B cell (primary cell): ENCODE measurements around the gene CPNE2. TPM values are rescaled to one million over a fixed set of nuclear protein-coding genes. Genes with fewer than 3 reads are reported as not detected.
A peak's percentile ranks its signal among the peaks of the same experiment; 100 is the strongest.

Source experiments
- ATAC-seq: fragments of 200-7000 bp; cut with Tn5 transposase; one replicate; pipeline ENCODE4 v1.10.0; 2021; ENCODE audit warnings: low read depth, mild to moderate bottlenecking, moderate number of reproducible peaks, moderate library complexity
- CTCF ChIA-PET: fragments of 350-600 bp; sonication (Branson Sonifier 250); formaldehyde crosslinking; loops from one replicate; lab custom pipeline; 2021; ENCODE audit warnings: antibody characterized with exemption, inconsistent platforms; lab: Charles Lee
- POLR2A ChIA-PET: fragments of 350-600 bp; sonication (Branson Sonifier 250); formaldehyde crosslinking; loops from one replicate; lab custom pipeline; 2021; ENCODE audit warnings: antibody characterized with exemption; lab: Charles Lee
- DNase-seq: peaks from one replicate; pipeline ENCODE4 v3.0.0; 2013
- H2AFZ ChIP-seq: 2 replicates; pipeline ENCODE4 v1.6.1; 2012; ENCODE audit warnings: mild to moderate bottlenecking, low read depth, low read length; ENCODE audit not compliant: insufficient read depth, poor library complexity, severe bottlenecking
- H3K27ac ChIP-seq, 2 donors: 1 replicate in 1 of 2; 2 replicates in 1 of 2; pipeline ENCODE4 v1.5.1; 2012 to 2013; ENCODE audit warnings: low read length in 2 of 2, mild to moderate bottlenecking in 2 of 2, moderate library complexity in 1 of 2
- H3K27me3 ChIP-seq, 4 experiments: fragments of 200-600 bp in 1 of 4; sonication (generic) in 1 of 4; replicated peaks in 1 of 4; 1 replicate in 2 of 4; 2 replicates in 2 of 4; pipeline versions ENCODE4 v1.6.1 to v1.7.0; 2013 to 2016; ENCODE audit warnings: low read length in 3 of 4, mild to moderate bottlenecking in 2 of 4, mixed read lengths in 1 of 4, moderate library complexity in 1 of 4; ENCODE audit not compliant: insufficient read depth in 4 of 4, control insufficient read depth in 3 of 4; ENCODE audit errors: control extremely low read depth in 1 of 4
- H3K36me3 ChIP-seq, 2 experiments: replicated peaks in 1 of 2; 1 replicate in 1 of 2; 2 replicates in 1 of 2; pipeline versions ENCODE4 v1.6.1 to v1.7.1; 2013; ENCODE audit warnings: low read length in 1 of 2; ENCODE audit not compliant: insufficient read depth in 2 of 2, control insufficient read depth in 1 of 2; ENCODE audit errors: control extremely low read depth in 1 of 2, extremely low read depth in 1 of 2
- H3K4me1 ChIP-seq, 2 donors: fragments of 200-600 bp in 1 of 2; sonication (generic) in 1 of 2; 1 replicate in 1 of 2; 2 replicates in 1 of 2; pipeline versions ENCODE4 v1.5.1 to v1.6.1; 2013 to 2017; ENCODE audit warnings: low read length in 2 of 2; ENCODE audit not compliant: control insufficient read depth in 2 of 2, insufficient read depth in 2 of 2
- H3K4me2 ChIP-seq: replicated peaks from 2 replicates; pipeline ENCODE3; 2012; ENCODE audit warnings: mild to moderate bottlenecking, low read depth, low read length; ENCODE audit not compliant: poor library complexity, severe bottlenecking
- H3K4me3 ChIP-seq, 5 experiments: fragments of 200-600 bp in 1 of 5; sonication (generic) in 1 of 5; 1 replicate in 3 of 5; 2 replicates in 2 of 5; pipeline versions ENCODE4 v1.5.1 to v1.7.0; 2011 to 2016; ENCODE audit warnings: low read length in 4 of 5, mild to moderate bottlenecking in 4 of 5, low read depth in 2 of 5, control low read depth in 1 of 5, moderate library complexity in 1 of 5; ENCODE audit not compliant: insufficient read depth in 1 of 5; ENCODE audit errors: control extremely low read depth in 1 of 5, extremely low read depth in 1 of 5
- H3K79me2 ChIP-seq: fragments of 200-600 bp; sonication (generic); one replicate; pipeline ENCODE4 v1.6.0; 2016; ENCODE audit warnings: low read length; ENCODE audit not compliant: control insufficient read depth, insufficient read depth
- H3K9ac ChIP-seq: fragments of 200-600 bp; sonication (generic); 2 replicates; pipeline ENCODE4 v1.6.1; 2017; ENCODE audit warnings: mild to moderate bottlenecking, low read length, moderate library complexity
- H3K9me3 ChIP-seq, 3 donors: one replicate each; pipeline versions ENCODE4 v1.6.1 to v1.7.1; 2013; ENCODE audit warnings: low read length in 2 of 3; ENCODE audit not compliant: control insufficient read depth in 2 of 3, insufficient read depth in 1 of 3; ENCODE audit errors: control extremely low read depth in 1 of 3
- H4K20me1 ChIP-seq: 2 replicates; pipeline ENCODE4 v1.6.0; 2012; ENCODE audit warnings: mild to moderate bottlenecking, low read length; ENCODE audit not compliant: insufficient read depth, control insufficient read depth, poor library complexity, severe bottlenecking
- H3K27ac Mint-ChIP-seq: one replicate; pipeline ENCODE4 v1.8.0; 2021; ENCODE audit warnings: mixed read lengths
- H3K27me3 Mint-ChIP-seq: one replicate; pipeline ENCODE4 v1.8.0; 2021; ENCODE audit warnings: mixed read lengths
- H3K4me1 Mint-ChIP-seq: one replicate; pipeline ENCODE4 v1.8.0; 2021; ENCODE audit warnings: mixed read lengths
- H3K4me3 Mint-ChIP-seq: one replicate; pipeline ENCODE4 v1.8.0; 2021; ENCODE audit warnings: mixed read lengths
- H3K9me3 Mint-ChIP-seq: one replicate; pipeline ENCODE4 v1.8.0; 2022; ENCODE audit warnings: mixed read lengths; ENCODE audit not compliant: insufficient read depth
- CTCF ChIP-seq: fragments of 200-600 bp; IDR thresholded peaks from one replicate; pipeline ENCODE4 v1.8.0; 2022; ENCODE audit warnings: antibody characterized with exemption, mild to moderate bottlenecking
- EZH2 ChIP-seq: IDR thresholded peaks from 2 replicates; pipeline ENCODE4 v1.6.1; 2012; ENCODE audit warnings: borderline replicate concordance, low read depth, mild to moderate bottlenecking, moderate library complexity, low read length; ENCODE audit not compliant: insufficient read depth, poor library complexity, severe bottlenecking
- WGBS: methylation state at CpG from one replicate; pipeline ENCODE4 v1.1.5; 2013; ENCODE audit warnings: missing lambda C conversion rate; ENCODE audit not compliant: insufficient coverage; 5-methylcytosine and 5-hydroxymethylcytosine counted together
- intact Hi-C: fragments of 100-400 bp; cut with micrococcal nuclease; formaldehyde crosslinking; loops from one replicate; pipeline ENCODE4 v1.10.0; 2022
- polyA plus RNA-seq: library from polyadenylated mRNA; depleted of rRNA; stranded (reverse); fragments of >200 nt; gene quantifications from 2 replicates; pipeline ENCODE4 v1.2.3, GENCODE V29; 2012
- total RNA-seq, 2 donors: library from RNA; stranded (reverse); fragments of 120-200 nt in 1 of 2; gene quantifications; 1 replicate in 1 of 2; 2 replicates in 1 of 2; pipeline versions ENCODE4 v1.2.3 to v1.2.4, GENCODE V29; 2013 to 2022

The CPNE2 gene
- total and polyA plus RNA-seq, 2 donors (not counting 1 experiment from before 2014, with no cell fraction given): 1.5 to 2.9 TPM

- H4K20me1 ChIP-seq: no peaks in the 10 kb centered on the region
- WGBS: 96% methylated on average over 12 of the region's 14 CpGs
- CTCF ChIA-PET: interaction anchor here (1.2 to 2.1 kb wide), 3 partner anchors 9 to 59 kb away, joined by 3 to 6 read pairs (median 3); no protein-coding TSS in a partner anchor
- no peak for TF ChIP-seq CTCF
- no peak for TF ChIP-seq EZH2
- no peaks in the 10 kb centered on the region for H3K27me3 Mint-ChIP-seq
- POLR2A ChIA-PET: no interaction called here
- no peak overlapping the region for H3K9ac ChIP-seq
- H3K27me3 ChIP-seq: no peaks in the 10 kb centered on the region
- no peaks in the 10 kb centered on the region for H3K36me3 ChIP-seq
- intact Hi-C loops: no loop called here
- no peaks in the 10 kb centered on the region for H3K79me2 ChIP-seq
- H3K9me3 ChIP-seq: no peaks in the 10 kb centered on the region
- no peak overlapping the region for H2AFZ ChIP-seq
- H3K4me1 Mint-ChIP-seq: peaks cover 50% of the 10 kb centered on the region
- ATAC-seq (no peak), DNase-seq (no peak)
- no peak overlapping the region for H3K4me3 Mint-ChIP-seq
- H3K27ac Mint-ChIP-seq: no peak overlapping the region
- no peak overlapping the region for H3K4me3 ChIP-seq
- H3K9me3 Mint-ChIP-seq: no peaks in the 10 kb centered on the region
- peaks cover 44 to 56% of the 10 kb centered on the region in 2 donors for H3K4me1 ChIP-seq
- H3K4me2 ChIP-seq: peak overlapping the region; percentile 53
- H3K27ac ChIP-seq: no peak overlapping the region
Observed at GRCh38 chr16:57143149-57143921, 51.0 kb downstream of the CPNE2 start.

GRCh38 chr16:57144027-57144426, 51.6 kb downstream of the CPNE2 start:
- H3K9me3 ChIP-seq: no peaks in the 10 kb centered on the region
- intact Hi-C loops: no loop called here
- H2AFZ ChIP-seq: no peak overlapping the region
- H3K79me2 ChIP-seq: no peaks in the 10 kb centered on the region
- H4K20me1 ChIP-seq: no peaks in the 10 kb centered on the region
- Mint-ChIP-seq H3K27ac (no peak overlapping the region), H3K4me1 (peaks cover 52% of the 10 kb centered on the region), H3K27me3 (no peaks in the 10 kb centered on the region), H3K9me3 (no peaks in the 10 kb centered on the region), H3K4me3 (no peak overlapping the region)
- H3K27ac ChIP-seq: no peak overlapping the region
- H3K4me3 ChIP-seq: no peak overlapping the region
- H3K36me3 ChIP-seq: no peaks in the 10 kb centered on the region
- no peak overlapping the region for H3K9ac ChIP-seq
- TF ChIP-seq CTCF: no peak
- TF ChIP-seq EZH2: no peak
- DNase-seq (no peak), ATAC-seq (no peak)
- peaks cover 44 to 56% of the 10 kb centered on the region in 2 donors for H3K4me1 ChIP-seq
- POLR2A ChIA-PET: no interaction called here
- no peaks in the 10 kb centered on the region for H3K27me3 ChIP-seq
- WGBS: 100% methylated on average over 1 of the region's 2 CpGs
- no peak overlapping the region for H3K4me2 ChIP-seq
- CTCF ChIA-PET: interaction anchor here (1.3 kb wide), 1 partner anchor 60 kb away, joined by 3 read pairs; no protein-coding TSS in a partner anchor
